Hematopoietic multipotent progenitor cell treated with erythropoietin and hydrocortisone succinate and interleukin-3 and kit ligand, for 8 days (in vitro differentiated cells): ENCODE data around the gene BMP6.
"Not testable (repeated sequence)": the region's sequence is repeated elsewhere in the genome, so short reads cannot be mapped to it uniquely, and the experiment has no call there.

Experiments
- DNase-seq: peaks from one replicate; pipeline ENCODE4 v3.0.0-alpha.2; 2015

The BMP6 gene

DNA sequence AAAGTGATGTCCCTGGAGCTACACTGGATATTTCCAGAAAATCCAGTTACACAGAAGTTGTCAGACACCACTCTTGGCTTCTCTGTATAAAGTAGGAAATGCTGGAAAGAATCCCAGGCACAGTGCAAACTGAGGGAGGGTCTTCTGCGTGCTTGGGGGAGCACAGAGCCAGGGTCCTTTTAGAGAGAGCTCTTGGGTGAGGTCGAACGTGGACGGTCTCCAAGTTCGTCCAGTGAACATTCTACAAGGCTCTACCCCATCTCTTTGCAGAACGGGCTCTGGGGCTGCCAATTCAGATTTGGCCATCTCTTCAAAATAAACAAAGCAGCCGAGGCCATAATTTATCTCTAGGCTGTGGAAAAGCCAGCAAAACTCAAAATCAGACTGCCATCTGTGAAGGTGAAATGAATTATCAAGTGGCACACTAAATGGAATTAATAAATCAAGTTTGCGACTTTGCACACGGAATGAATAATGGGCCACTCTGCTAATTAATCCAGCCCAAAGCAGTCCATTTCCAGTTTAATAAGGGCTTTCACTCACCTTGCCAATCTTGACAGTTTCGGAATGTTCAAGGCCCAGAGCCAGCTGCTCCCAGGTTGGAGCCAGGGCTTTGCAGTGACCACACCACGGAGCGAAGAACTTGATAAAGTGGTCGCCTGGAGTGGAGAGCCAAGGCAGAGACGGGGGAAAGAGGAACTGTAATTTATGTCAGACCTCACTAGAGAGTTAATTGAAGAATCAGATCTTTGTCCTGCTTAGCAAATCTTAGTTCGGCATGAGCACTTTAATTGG is 165.4 kb downstream of the BMP6 start:
- no peak for DNase-seq

DNA sequence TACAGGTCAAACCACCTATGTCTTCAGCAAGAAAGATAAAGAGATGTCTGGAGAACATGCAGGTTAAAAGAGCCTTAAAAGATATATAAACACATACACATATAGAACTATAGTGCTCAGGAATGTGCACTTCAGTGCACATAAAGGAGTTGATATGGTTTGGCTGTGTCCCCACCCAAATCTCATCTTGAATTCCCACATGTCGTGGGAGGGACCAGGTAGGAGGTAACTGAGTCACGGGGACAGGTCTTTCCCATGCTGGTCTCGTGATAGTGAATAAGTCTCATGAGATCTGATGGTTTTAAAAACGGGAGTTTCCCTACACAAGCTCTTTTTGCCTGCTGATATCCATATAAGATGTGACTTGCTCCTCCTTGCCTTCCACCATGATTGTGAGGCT is 166.5 kb downstream of the BMP6 start:
- not testable (repeated sequence) for DNase-seq

DNA sequence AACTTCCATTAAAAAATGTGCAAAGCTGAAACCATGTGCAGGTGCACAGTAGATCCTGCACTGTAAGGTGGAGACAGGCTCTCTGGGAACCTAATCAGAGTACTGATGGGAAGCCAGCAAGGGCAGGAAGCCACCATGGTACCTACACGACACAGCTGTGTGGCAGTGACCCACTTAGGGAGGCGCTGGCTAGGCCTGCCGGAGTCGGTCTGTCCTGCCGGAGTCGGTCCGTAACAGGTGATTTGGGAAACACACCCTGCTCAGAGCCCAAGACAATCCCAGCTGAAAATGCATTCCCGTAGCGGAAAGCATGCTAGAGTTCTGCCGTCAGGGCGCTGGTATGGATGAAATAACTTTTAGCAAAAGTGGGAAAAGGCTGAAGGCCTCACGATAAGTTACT is 167.4 kb downstream of the BMP6 start:
- no peak for DNase-seq

DNA sequence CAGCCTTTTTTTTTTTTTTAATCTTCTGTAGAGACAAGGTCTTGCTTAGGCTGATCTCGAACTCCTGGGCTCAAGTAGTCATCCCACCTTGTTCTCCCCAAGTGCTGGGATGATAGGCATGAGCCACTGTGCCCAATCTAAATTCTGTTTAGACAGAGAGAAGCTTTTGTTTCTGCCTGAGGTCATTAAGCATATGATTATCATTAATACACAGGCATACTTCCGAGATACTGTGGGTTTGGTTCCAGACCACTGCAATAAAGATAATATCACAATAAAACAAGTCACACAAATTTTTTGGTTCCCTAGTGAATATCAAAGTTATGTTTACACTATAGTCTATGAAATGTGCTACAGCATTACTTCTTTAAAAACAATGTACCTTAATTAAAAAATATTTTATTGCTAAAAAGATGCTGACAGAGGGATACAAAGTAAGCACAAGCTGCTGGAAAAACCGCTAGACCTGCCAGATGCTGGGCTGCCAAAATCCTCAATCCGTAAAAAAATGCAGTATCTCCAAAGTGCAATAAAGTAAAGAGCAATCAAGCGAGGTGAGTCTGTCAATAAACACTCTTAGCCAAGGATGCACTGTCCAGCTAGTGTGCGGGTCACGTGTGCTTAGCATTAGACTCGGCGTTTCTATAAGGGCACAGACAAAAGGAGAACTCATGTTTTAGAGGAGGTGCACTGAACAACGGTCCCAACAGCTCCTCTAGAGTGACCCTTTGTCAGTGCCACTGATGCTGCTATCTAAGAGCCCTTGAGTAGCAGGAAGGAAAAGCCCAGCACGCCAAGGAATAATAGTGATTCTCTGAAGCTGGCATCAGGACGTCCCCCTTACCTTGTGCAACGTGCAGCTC is 168.6 kb downstream of the BMP6 start:
- peak; percentile 84 for DNase-seq

DNA sequence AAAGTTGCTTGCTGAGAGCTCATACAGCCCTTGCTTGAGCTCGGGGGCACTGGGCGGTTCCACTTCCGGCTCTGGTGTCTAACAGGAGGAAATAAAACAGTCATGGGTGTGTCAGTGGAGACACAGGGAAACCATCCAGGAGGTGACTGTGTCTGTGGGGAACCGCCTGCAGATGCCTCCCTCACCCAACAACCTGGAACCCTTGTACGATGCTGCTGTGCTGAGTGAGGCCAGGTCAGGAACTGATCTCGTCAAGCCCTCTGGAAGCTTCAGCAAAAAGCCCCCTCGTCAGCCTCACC is 169.2 kb downstream of the BMP6 start:
- peak; percentile 62 for DNase-seq

DNA sequence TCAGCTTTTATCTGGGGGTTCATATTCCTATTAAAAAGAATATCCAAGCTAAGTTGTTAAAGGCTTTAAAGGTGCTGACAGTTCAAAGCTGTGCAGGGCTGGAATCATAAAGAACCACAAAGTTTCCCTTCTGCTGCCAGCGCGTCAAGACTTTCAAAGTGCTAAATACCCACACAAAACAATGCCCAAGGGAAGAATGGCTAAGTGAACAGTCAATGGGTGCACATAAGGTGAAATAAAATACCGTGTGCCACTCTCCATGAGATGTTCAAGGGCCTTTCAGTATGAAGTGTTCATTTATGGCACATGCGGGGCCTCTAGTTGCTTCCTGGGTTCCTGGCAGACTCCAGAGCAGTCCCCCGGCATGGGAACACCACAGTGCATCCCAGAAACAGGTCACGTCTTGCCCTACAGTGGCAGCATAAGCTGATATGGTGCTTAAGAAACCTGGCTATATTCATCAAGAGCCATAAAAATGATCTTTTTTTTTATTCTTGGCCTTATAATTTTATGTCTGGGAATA is 170.6 kb downstream of the BMP6 start:
- no peak for DNase-seq

DNA sequence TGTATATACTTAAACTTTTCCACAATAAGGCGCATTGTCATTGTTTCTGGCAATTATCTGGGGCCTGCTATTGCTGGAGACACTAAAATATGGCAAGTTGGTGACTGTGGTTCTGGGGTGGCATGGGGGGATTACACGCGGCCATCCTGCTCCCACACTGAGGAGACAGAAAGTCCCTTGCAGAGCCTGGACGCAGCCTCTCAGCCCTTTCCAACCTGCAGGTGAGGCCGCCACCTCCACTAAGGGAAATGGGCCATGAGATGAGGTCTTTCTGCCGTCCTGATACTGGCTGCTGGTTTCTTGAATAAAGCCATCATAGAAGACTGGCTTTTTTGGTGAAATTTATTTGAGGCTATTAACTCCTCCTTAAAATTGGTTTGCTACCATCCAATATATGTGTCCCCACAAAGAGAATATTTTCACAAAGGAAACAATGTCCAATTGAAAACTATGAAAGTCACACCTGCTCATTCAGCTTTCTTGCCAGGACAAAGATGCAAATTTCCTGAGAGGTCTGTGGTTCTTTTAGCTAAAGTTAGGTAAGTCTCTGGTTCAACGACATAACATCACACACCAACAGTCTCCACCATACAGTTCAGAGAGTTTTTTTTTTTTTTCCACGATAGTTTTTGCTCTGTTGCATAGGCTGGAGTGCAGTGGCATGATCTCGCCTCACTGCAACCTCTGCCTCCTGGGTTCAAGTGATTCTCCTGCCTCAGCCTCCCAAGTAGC is 171.7 kb downstream of the BMP6 start:
- no peak for DNase-seq

DNA sequence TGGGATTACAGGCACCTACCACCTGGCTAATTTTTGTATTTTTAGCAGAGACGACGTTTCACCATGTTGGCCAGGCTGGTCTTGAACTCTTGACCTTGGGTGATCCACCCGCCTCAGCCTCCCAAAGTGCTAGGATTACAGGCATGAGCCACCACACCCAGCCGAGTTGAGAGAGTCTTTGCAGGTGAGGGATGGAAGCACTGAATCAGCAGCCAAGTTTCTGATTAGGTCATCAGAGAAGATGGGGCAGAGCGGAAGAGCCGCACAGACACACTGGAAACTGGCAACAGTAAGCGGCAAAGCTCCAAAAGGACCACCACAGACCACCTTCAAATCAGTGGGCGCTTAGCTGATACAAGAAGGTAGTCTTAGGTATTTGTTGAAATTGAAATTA is 172.3 kb downstream of the BMP6 start:
- not testable (repeated sequence) for DNase-seq

DNA sequence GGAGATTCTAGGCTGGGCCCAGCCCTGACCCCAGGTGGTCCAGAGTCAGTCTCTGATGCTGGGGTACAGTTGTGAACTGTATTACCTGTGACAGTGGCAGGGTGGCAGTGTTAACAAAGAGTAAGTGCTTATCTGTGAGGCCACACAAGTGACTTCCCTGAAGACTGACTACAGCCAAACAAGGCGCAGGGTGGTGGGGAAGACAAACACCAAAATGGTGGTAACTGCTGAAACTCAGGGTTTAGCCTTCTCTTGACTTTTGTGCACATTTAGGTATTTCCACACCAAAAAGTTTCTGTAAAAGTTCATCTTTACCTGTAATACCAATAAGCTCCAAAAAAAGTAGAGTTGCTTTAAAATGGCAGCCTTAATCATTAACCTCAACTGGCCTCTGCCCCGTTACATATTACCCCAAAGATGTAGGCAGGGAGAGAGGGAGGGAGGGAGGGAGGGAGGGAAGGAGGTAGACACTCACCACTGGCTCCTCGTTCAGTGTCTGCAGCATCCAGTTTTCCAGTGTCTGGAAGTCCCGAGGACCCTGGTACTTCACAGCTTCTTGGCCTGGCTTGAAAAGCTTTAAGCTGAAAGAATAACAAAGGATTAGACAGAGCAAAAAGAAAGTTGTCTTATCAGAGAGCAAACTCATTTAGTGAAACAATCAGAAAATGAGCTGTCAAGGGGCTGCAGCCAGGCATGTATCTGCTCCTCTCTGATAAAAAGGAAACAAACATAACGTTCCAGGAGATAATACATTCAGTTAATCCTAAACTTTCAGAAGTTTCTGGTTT is 173.4 kb downstream of the BMP6 start:
- peak; percentile 95 for DNase-seq

GRCh38 chr6:7899889-7900213 is 174.0 kb downstream of the BMP6 start:
- no peak for DNase-seq

- DNase-seq = no peak
Measured at GRCh38 chr6:7900621-7901020, 174.7 kb downstream of the BMP6 start.

GRCh38 chr6:7901056-7901455 is 175.2 kb downstream of the BMP6 start:
- peak; percentile 21 for DNase-seq

- DNase-seq = no peak
Measured at GRCh38 chr6:7901780-7902179, 175.9 kb downstream of the BMP6 start.

- no peak for DNase-seq
Measured at GRCh38 chr6:7902221-7902620, 176.3 kb downstream of the BMP6 start.

DNA sequence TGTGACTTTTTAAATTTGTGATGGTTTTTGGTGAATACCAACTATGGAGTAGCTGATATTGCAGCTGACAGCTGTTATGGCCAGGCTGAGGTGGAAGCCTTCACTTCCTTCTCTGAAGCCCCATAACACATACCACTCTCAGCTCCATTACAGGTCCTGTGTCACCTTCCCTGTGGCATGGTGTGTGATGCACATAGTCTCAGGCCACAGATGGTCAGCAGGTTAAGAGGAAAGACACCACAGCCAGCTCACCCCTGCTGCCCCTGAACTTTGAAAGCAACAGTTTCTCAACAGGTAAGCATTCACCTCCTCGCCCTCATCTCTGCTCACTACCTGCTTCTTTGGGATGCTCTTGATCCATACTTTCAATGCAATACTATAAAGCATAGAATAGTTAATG is 177.0 kb downstream of the BMP6 start:
- DNase-seq = no peak

GRCh38 chr6:7903673-7904072 is 177.8 kb downstream of the BMP6 start:
- DNase-seq = no peak

- no peak for DNase-seq
Measured at GRCh38 chr6:7904654-7905319, 178.9 kb downstream of the BMP6 start.

DNA sequence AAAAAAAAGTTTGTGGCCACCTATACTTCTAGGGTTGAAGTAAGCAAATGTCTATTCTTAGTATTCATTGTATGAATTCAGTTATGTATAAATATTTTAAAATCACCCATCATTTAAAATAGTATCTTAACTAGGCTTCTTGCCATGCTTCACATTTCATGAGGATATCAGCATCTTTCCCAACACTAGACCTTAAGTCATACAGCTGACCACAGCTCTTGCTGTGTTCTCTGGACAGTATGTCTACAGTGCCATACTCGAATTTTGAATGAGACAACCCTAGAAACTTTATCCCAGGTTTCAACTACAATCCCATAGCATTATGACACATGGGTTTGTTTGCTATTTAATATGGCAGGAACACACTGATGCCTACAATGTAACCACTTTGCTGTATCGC is 179.5 kb downstream of the BMP6 start:
- no peak for DNase-seq

DNA sequence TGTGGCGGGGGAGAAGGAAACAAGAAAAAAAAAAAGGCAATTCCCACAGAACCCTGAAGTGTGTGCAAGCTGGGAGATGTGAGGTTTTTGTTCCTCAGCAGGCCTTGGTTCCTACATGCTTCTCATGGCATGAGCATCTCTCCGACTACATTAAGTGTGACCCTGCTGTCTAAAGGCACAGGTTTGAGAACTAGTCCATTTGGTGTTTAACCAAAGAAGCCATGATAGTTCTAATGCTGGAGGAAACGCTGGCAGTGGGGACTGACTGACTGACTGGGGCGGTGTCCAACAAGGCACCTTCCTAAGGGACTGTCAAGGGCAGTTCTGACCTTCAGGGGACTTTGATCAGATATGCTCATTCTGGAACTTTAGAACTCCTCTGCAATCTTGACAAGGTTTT is 180.8 kb downstream of the BMP6 start:
- no peak for DNase-seq

DNA sequence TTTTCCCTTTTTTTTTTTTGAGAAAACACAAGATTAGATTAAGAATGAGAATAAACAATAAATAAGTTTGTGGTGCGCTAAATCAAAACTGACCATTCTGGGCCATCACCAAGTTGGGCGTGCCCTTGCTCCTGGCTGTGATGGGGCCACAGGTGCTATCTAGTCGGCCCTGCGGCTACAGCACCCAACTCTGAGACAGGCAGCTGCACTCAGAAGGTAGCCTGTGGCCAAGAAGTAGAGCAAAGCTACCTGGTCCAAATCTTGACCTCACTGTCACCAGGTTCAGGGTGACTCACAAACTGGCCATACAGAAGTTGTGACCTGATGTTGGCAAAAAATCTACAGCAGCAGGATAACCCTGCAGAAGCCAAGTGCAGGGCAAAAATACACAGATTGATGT is 181.3 kb downstream of the BMP6 start:
- DNase-seq = no peak

DNA sequence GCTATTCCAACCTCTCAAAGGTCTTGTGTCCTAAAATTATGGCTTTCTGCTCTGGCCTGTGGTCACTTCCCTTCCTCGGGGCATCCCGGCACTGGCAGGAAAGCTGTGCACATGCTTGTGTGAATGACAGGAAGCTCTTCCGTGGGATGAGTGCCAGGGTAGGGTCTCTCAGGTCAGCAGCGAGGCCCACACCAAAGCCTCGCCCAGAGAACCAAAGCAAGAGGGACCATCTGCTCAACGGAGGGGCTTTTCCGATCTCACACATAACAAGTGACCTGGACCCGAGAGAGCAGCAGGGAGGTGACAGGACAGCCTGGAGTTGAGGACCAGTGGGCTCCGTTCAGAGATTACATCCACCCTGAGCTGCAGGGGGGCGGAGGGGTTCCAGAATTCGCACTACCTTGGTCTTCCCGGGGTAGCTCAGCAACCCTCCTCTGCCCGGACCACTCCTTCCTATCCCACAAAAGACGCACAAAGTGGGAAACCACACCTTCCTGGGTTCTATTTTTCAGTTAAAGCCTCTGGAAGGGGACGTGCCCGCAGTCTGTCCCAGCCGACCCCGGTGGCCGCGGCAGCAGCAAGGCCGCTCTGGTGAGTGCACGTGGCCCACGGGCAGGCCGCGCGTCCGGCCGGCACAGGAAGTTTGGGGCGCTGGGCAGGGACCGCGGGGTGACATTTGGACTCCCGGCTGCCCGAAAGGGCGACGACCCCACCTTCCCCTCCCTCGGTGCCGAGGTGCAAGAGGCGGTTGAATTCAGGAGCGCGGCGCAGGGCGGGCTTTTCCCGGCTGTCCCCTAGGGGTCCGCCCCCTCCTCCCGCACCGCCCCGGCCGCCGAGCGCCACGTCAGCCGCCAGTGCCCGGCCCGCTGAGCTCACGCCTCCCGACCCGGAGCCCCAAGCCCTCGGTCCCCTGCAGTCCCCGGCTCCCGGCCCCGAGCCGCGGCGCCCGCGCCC is 183.7 kb downstream of the BMP6 start:
- peak; percentile 58 for DNase-seq
